Bronchus fibroblast of lung (primary cell): Measurements from ENCODE around the gene CCDC47. TPM values are rescaled to one million over a fixed set of nuclear protein-coding genes. Genes with fewer than 3 reads are reported as not detected.

Experiments used
- total RNA-seq: library from RNA; depleted of rRNA; stranded (reverse); fragments of >200 nt; gene quantifications from 2 replicates; pipeline ENCODE4 v1.2.3, GENCODE V29; 2015

CCDC47 gene, protein sequence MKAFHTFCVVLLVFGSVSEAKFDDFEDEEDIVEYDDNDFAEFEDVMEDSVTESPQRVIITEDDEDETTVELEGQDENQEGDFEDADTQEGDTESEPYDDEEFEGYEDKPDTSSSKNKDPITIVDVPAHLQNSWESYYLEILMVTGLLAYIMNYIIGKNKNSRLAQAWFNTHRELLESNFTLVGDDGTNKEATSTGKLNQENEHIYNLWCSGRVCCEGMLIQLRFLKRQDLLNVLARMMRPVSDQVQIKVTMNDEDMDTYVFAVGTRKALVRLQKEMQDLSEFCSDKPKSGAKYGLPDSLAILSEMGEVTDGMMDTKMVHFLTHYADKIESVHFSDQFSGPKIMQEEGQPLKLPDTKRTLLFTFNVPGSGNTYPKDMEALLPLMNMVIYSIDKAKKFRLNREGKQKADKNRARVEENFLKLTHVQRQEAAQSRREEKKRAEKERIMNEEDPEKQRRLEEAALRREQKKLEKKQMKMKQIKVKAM
- total RNA-seq: 20.3 and 22.6 TPM in 2 replicates

GRCh38 chr17:63773272-63774140 lies at the start of gene CCDC47:
TSS of gene CCDC47 (minus strand) at chr17:63773597. CDS start at chr17:63766175, 7,422 bp downstream.

DNA sequence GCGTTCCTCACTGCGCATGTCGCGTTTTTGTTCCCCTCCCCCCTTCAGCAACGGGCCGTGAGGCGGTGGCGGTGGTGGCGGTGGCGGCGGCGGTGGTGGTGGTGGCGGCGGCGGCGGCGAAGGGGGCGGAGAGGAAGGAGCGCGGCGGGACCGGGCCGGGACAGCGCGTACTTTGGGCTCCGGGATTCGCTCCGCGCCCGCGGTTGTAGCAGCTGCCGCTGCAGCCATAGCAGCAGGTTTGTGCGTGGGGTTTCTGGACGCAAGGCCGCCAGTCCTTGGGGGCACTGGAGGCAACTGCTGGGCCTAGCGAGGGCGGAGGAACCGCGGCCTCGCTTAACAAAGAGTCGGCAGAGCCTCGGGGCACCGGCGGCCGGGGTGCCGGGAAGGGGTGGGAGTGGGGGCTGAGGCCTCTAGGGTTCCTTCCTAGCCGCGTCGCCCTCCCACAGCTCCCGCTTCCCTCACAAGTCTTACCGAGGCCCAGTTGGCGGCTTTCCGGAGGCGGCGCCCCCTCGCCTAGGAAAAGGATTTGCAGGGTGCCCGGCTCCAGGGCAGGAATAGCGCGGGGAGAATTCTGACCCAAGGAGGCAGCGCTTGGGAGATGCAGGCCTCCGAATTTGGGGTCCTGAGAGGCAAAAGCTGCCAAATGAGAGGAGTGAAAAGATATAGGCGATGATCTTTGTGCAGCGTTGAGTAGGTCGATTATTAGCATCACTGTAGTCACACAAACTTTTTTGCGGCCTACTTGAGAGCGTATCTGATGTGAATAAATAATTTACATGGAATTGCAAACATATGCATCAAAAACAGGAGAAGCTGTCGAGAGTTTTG lies 958 bp upstream of the CCDC47 start, which contains the start of gene DDX42:
TSS of gene DDX42 (plus strand) at position 30 of the 828 bp plus-strand sequence. CDS start 12,880 bp downstream, outside the sequence.

DNA sequence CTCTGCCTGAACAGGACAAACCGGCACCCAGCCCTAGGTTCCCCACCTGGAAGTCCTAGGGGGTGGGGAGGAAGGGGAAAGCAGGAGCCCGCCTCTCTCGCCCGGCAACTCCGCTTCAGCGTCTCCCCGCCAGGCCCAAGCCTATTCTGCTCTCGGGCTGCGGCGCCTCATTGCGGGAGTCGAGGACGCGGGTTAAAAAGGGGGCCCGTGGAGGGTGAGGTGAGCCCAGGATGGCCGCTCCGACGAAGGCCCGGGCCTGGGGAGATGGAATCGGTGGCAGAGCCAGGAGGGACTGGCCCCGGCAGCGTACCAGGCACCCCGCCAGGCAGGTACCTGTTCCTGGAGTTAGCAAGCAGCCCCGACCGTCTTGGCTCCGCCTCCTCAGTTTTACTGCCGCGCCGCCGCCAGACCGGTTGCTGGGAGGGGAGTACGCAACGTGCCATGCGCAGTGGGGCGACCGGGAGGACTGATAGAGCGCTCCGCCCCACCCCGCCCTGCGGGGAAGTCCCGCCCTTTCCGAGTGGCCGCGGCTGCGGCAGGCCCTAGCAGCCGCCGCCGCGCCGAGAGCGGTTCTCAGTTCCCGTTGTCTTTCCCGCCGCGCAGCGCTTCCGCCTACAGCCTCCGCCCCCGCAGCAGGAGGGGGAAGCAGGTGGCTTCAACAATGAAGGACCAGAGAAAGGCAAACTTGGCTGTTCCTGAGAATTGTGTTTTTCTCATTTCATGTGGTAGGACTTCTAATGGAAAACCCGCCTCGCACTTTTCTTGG lies 31.8 kb downstream of the CCDC47 start, which contains the start of gene STRADA:
TSS of gene STRADA (minus strand) at position 392 of the 766 bp plus-strand sequence. CDS start 13,430 bp downstream, outside the sequence.

DNA sequence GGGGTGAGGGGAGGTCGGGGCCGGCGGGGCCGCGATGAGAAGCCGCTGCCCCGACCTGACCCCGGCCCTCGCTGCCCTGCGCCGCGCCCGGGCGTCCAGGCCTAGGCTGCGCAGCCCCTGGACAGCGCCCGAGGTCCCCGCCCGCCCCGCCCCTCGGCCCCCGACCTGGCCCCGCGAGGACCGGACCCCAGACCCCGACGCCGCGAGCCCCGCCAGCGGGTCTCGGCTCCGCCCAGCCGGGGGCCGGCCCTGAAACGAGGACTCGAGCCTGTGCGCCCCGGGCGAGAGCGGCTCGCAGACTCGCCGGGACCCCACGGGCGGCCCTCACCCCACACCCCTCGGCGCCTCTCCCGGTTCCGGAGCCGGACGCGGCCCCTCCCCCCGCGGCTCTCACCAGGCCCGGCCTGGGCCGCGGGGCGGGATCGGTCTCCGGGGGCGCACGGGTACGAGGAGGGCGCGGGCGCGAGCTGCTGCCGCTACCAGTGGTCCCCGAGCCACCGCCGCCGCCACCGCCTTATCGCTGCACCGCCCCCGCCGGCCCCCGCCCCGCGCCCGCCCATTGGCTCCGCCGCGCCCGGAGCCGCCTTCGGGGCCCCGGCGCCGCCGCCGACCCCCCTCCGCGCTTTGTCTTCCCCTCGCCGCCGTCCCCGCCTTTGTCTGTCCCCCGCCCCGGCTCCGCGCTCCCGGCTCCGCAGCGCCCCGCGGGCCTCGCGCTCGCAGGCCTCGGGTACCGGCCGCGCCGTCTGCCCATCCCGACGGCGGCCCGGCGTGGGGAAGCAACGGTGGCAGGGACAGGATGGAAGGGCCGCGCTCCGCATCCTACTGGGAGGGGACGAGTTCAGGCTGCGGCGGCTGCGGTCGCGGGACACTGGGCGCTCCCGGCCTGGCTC lies 73.5 kb downstream of the CCDC47 start, which contains the start of gene LIMD2:
TSS of gene LIMD2 (minus strand) at position 488 of the 890 bp plus-strand sequence. CDS start 827 bp downstream, outside the sequence.

Other genes with a start within 250 kb of the CCDC47 start
- 26.3 and 26.4 TPM in 2 replicates for gene DCAF7, start 223.1 kb downstream of the CCDC47 start, total RNA-seq
- 26.7 and 30.2 TPM in 2 replicates for gene TACO1, start 172.7 kb downstream of the CCDC47 start, total RNA-seq
- 21.6 and 21.9 TPM in 2 replicates for gene MAP3K3, start 151.2 kb downstream of the CCDC47 start, total RNA-seq
- gene LIMD2, start 73.5 kb downstream of the CCDC47 start, total RNA-seq: 24.4 and 31.3 TPM in 2 replicates
- gene STRADA, start 31.8 kb downstream of the CCDC47 start, total RNA-seq: 18.8 and 22.6 TPM in 2 replicates
- gene DDX42, start 573 bp upstream of the CCDC47 start, total RNA-seq: 27.9 and 31.2 TPM in 2 replicates
- 64.2 and 92.2 TPM in 2 replicates for gene PSMC5, start 53.8 kb upstream of the CCDC47 start, total RNA-seq
- 36.7 and 50.5 TPM in 2 replicates for gene FTSJ3, start 54.1 kb upstream of the CCDC47 start, total RNA-seq
- gene SMARCD2, start 69.1 kb upstream of the CCDC47 start, total RNA-seq: 106 and 111 TPM in 2 replicates
- gene CSH2, start 100.1 kb upstream of the CCDC47 start, total RNA-seq: not detected in 2 replicates
- not detected in 2 replicates for gene GH2, start 108.3 kb upstream of the CCDC47 start, total RNA-seq
- gene CSH1, start 123.0 kb upstream of the CCDC47 start, total RNA-seq: not detected in 2 replicates
- not detected in 2 replicates for gene CSHL1, start 137.7 kb upstream of the CCDC47 start, total RNA-seq
- not detected in 2 replicates for gene GH1, start 145.2 kb upstream of the CCDC47 start, total RNA-seq
- not detected in 2 replicates for gene CD79B, start 158.7 kb upstream of the CCDC47 start, total RNA-seq
- under 0.01 and 0.59 TPM in 2 replicates for gene SCN4A, start 199.3 kb upstream of the CCDC47 start, total RNA-seq
- gene PRR29, start 224.8 kb upstream of the CCDC47 start, total RNA-seq: 0.30 TPM in 1 of 2 replicates, not detected in the other
- gene ICAM2, start 247.0 kb upstream of the CCDC47 start, total RNA-seq: 1.3 and 1.8 TPM in 2 replicates